ENCODE results near the gene TAS1R1. TPM values are rescaled to one million over a fixed set of nuclear protein-coding genes. Genes with fewer than 3 reads are reported as not detected.
A peak's percentile ranks its signal among the peaks of the same experiment; 100 is the strongest.

The TAS1R1 gene
- total RNA-seq, 2 donors from 2014 or later = 0.31 to 0.51 TPM

- peaks cover 6% of the 10 kb centered on the region for H3K4me1 Mint-ChIP-seq
- 94 to 96% methylated on average over 10 to 13 of the region's 13 CpGs for WGBS, 2 experiments (ENCODE audit: insufficient coverage in 1 of 2, insufficient read length in 1 of 2)
- H3K4me1 ChIP-seq (ENCODE audit: control insufficient read depth, insufficient read depth, low read length) = no peaks in the 10 kb centered on the region
- H3K27me3 ChIP-seq (ENCODE audit: control insufficient read depth, insufficient read depth, low read length, poor library complexity, severe bottlenecking) = no peaks in the 10 kb centered on the region
- H3K36me3 Mint-ChIP-seq (ENCODE audit: low read depth) = peaks cover 20% of the 10 kb centered on the region
- H3K36me3 ChIP-seq (ENCODE audit: control insufficient read depth, insufficient read depth, low read length) = peaks cover 29% of the 10 kb centered on the region
- H3K9me3 Mint-ChIP-seq = no peaks in the 10 kb centered on the region
- H3K9ac ChIP-seq (ENCODE audit: extremely low read depth, low read length, poor library complexity, severe bottlenecking) = no peak overlapping the region
- no peaks in the 10 kb centered on the region for H3K9me3 ChIP-seq (ENCODE audit: control insufficient read depth, low read length)
- DNase-seq = no peak
- H3K4me3 Mint-ChIP-seq = no peak overlapping the region
- no peak overlapping the region for H3K27ac Mint-ChIP-seq
- H3K27me3 Mint-ChIP-seq (ENCODE audit: insufficient read depth) = no peaks in the 10 kb centered on the region
- TF ChIP-seq, protein P1, sequence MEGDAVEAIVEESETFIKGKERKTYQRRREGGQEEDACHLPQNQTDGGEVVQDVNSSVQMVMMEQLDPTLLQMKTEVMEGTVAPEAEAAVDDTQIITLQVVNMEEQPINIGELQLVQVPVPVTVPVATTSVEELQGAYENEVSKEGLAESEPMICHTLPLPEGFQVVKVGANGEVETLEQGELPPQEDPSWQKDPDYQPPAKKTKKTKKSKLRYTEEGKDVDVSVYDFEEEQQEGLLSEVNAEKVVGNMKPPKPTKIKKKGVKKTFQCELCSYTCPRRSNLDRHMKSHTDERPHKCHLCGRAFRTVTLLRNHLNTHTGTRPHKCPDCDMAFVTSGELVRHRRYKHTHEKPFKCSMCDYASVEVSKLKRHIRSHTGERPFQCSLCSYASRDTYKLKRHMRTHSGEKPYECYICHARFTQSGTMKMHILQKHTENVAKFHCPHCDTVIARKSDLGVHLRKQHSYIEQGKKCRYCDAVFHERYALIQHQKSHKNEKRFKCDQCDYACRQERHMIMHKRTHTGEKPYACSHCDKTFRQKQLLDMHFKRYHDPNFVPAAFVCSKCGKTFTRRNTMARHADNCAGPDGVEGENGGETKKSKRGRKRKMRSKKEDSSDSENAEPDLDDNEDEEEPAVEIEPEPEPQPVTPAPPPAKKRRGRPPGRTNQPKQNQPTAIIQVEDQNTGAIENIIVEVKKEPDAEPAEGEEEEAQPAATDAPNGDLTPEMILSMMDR (conservative IDR thresholded peaks at IDR 0.05) = no peak
- H3K4me3 ChIP-seq (ENCODE audit: low read length) = no peak overlapping the region
- no peak overlapping the region for H3K27ac ChIP-seq (ENCODE audit: low read depth, low read length)
Measured at GRCh38 chr1:6587261-6588005, 32.3 kb downstream of the TAS1R1 start.

GRCh38 chr1:6588128-6588892 is 33.2 kb downstream of the TAS1R1 start:
- Histone ChIP-seq H3K9me3 (ENCODE audit: control insufficient read depth, low read length) (no peaks in the 10 kb centered on the region), H3K36me3 (ENCODE audit: control insufficient read depth, insufficient read depth, low read length) (peaks cover 37% of the 10 kb centered on the region), H3K4me1 (ENCODE audit: control insufficient read depth, insufficient read depth, low read length) (no peaks in the 10 kb centered on the region), H3K27ac (ENCODE audit: low read depth, low read length) (no peak overlapping the region), H3K4me3 (ENCODE audit: low read length) (no peak overlapping the region), H3K27me3 (ENCODE audit: control insufficient read depth, insufficient read depth, low read length, poor library complexity, severe bottlenecking) (no peaks in the 10 kb centered on the region), H3K9ac (ENCODE audit: extremely low read depth, low read length, poor library complexity, severe bottlenecking) (no peak overlapping the region)
- Mint-ChIP-seq H3K27ac (peak overlapping the region; percentile 30), H3K4me3 (no peak overlapping the region), H3K36me3 (ENCODE audit: low read depth) (peaks cover 18% of the 10 kb centered on the region), H3K4me1 (peaks cover 5% of the 10 kb centered on the region), H3K9me3 (no peaks in the 10 kb centered on the region), H3K27me3 (ENCODE audit: insufficient read depth) (no peaks in the 10 kb centered on the region)
- TF ChIP-seq, protein P1 (conservative IDR thresholded peaks at IDR 0.05) = no peak
- WGBS, 2 experiments (ENCODE audit: insufficient coverage in 1 of 2, insufficient read length in 1 of 2) = 92 to 96% methylated on average over 19 to 25 of the region's 25 CpGs
- no peak for DNase-seq

- Histone ChIP-seq H3K4me3 (ENCODE audit: low read length) (no peak overlapping the region), H3K9ac (ENCODE audit: extremely low read depth, low read length, poor library complexity, severe bottlenecking) (no peak overlapping the region), H3K27ac (ENCODE audit: low read depth, low read length) (no peak overlapping the region), H3K4me1 (ENCODE audit: control insufficient read depth, insufficient read depth, low read length) (no peaks in the 10 kb centered on the region), H3K36me3 (ENCODE audit: control insufficient read depth, insufficient read depth, low read length) (peaks cover 44% of the 10 kb centered on the region), H3K27me3 (ENCODE audit: control insufficient read depth, insufficient read depth, low read length, poor library complexity, severe bottlenecking) (no peaks in the 10 kb centered on the region), H3K9me3 (ENCODE audit: control insufficient read depth, low read length) (no peaks in the 10 kb centered on the region)
- H3K36me3 Mint-ChIP-seq (ENCODE audit: low read depth) = peaks cover 22% of the 10 kb centered on the region
- peaks cover 5% of the 10 kb centered on the region for H3K4me1 Mint-ChIP-seq
- H3K27me3 Mint-ChIP-seq (ENCODE audit: insufficient read depth) = no peaks in the 10 kb centered on the region
- H3K4me3 Mint-ChIP-seq = no peak overlapping the region
- DNase-seq = no peak
- no peaks in the 10 kb centered on the region for H3K9me3 Mint-ChIP-seq
- 93 to 95% methylated on average over 16 to 24 of the region's 24 CpGs for WGBS, 2 experiments (ENCODE audit: insufficient coverage in 1 of 2, insufficient read length in 1 of 2)
- peak overlapping the region; percentile 30 for H3K27ac Mint-ChIP-seq
- TF ChIP-seq, protein P1 (conservative IDR thresholded peaks at IDR 0.05) = no peak
Measured at GRCh38 chr1:6588893-6589520, 33.9 kb downstream of the TAS1R1 start.

All from endodermal cell (in vitro differentiated cells).